Activated gamma-delta T cell treated with Interleukin-2 at 50 U/mL for 16 hours (primary cell): ENCODE results near the gene TAF1B.

Experiments used
- DNase-seq: peaks from one replicate; pipeline ENCODE4 v3.0.0-alpha.2; 2020

TAF1B gene

DNA sequence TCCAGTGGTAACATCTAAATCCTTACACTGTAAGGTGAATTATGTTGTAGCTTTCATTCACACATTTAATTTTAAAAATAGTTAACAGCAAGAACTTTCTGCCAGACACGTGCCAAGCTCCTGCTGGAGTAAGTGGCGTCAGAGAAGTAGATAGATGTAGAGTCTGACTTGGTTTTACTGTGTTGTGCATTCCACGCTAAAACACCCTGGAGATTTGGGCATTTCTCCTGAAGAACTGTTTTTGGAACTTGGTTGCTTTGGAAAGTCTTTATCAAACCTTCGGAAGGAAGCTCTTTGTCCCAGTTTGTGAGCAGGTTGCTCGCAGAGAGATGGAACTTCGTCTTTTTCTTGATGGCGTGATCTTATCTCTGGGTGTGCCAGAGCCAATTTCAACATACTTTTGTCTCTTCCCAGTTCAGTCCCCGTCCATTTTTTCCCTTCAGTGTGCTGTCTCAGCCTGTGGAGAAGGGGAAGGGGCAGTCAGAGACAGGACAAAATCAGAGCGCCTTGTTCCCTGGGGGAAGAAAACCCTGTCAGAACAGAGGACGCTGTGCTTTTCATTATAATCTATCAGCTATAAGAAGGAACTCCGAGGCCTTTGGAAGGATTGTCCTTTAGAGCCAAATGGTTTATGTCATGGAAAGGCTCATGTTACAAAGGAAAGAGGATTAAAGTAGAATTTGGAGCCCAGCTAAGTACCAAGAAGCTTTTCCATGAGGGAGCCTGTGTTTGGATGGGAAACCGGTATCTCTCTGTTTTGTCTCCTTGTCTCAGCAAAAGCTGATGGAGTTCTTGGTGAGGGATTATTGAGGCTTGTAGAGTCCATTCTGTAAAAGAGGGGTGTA is 127.1 kb downstream of the TAF1B start:
- DNase-seq: no peak

DNA sequence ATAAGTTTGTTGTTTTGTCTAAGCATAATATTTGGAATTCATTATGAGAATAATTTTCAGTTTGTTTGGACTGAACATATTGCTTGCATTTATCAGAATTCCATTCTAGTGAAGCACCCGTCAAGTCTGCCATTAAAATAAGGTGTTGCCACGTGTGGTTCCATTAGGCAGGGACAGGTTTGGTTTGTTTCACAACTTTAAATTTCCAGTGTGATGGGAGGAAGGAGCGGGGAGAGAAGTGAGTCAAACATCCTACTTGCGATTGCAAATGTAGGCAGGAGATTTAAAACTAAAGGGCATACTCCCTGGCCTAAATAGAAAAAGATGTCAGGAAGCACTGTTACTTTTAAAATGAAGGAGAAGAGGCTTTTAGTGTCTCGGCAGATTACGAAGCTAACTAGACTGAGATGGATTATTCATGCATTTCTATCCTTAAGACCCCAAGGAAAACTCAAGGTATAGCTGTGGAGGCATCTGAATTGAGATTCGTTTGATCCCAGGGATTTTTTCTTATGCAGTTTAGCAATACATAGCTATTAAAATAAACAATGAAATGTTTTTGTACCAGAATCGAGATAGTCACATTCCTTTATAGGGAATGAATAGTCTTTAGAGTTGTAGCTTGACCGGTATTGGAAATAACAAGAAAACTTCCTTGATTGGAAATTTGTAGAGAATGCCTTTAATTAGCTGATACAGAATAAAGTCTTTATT is 128.0 kb downstream of the TAF1B start:
- DNase-seq: no peak

DNA sequence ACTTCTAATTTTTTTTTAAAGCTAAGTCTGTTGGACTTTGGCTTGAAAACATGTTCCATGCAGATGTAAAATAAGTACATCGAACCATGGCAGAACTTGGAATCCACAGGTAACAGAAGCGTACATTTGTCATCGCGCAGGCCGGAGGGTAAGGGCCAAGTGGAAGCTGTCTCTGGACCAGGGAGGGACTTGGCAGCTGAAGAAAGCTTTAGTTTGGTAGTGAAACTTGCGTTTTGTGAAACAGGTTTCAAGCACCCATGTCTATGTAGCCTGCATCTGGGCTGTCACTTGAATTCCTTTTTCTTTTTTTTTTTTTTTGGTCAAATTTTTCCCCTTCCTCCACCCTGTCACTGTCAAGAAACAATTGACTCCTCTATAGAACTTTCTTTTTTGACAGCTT is 128.6 kb downstream of the TAF1B start:
- DNase-seq: no peak

DNA sequence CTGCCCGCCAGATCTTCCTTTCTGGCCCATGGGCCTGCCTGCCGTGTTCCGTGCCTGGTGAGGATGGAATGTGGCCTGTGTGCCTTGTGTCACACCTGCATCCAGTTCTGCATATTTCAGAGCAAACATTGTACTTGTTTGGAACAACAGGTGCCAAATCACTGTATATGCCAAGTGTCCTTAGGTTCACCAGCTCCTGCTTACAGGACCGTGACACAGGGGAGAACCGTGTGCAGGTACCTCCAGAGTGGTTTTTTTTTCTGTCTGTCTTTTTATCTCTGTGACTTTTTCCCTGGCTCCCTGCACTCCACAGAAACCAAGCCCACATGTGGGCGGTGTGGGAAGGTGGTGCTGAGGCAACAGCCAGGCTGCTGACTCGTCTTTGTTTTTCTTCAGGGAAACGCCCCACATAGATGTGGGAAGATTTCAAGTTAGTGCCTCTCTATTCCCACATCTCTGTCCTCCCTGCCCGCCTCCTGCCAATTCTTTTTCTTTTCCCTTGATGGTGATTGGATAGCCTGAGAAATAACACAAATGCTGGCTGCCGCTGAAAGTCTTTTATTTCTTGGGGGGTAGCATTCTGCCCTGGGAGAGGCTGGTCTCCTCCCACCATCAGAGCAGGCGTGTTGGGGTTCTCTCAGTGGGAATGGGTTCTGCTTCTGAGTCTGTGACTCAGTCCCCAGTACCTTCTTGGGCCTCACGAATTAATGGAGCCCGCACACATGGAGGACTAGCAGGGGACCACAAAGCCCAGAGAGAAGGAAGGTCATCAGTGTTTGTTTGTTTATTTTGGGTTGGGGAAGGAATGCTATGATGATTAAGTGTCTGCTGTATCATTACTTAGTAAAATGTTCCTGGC is 129.6 kb downstream of the TAF1B start:
- no peak for DNase-seq

DNA sequence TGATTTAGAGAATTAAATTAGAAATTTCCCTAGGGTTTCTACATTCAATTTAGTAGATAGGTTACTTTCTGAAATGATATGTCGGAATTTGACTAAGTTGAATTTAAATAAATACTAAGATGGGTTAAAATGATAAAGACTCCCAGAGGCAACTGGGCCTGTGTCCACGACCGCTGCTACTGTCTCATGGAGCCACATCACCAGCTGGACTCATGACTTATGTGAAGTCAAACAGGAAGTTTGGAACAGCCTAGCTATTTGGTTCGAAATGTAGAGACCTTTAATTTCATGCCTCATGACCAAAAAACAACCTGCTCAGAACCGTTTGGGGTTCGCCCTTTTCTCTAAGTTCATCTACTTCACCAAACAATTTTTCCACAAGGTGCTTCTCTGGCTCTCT is 130.4 kb downstream of the TAF1B start:
- DNase-seq: no peak

DNA sequence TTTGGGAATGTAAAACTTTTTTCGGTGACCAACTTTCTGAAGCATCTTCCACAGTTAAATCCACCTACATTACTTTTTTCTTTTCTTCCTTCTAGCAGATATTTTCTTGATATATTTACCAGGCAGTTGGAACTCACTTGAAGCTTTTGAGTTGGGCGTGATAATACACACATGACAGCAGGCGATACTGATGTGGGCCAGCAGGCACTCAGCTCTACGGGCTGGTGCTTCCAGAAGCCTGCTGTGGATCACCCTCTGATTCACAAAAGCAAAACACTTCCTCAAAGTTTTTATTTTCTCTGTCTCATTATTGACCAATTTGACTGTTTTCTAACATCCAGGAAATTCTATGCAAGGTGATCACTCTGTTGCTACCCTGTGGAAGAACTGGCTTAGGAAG is 131.1 kb downstream of the TAF1B start:
- DNase-seq: no peak

DNA sequence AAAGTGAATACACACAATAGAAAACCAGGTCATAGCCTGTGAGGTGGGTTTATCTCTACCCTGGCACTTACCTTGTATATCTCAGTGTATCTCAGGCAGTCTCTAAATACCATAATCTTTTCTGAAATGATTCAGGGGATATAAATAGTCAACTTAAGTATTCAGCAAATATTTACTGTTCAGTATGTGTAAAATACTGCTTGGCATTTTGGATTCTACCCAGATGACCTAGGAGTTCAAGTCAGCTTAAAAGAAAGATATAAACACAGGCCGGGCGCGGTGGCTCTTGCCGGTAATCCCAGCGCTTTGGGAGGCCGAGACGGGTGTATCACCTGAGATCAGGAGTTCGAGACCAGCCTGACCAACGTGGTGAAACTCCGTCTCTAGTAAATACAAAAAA is 132.1 kb downstream of the TAF1B start:
- DNase-seq: no peak

DNA sequence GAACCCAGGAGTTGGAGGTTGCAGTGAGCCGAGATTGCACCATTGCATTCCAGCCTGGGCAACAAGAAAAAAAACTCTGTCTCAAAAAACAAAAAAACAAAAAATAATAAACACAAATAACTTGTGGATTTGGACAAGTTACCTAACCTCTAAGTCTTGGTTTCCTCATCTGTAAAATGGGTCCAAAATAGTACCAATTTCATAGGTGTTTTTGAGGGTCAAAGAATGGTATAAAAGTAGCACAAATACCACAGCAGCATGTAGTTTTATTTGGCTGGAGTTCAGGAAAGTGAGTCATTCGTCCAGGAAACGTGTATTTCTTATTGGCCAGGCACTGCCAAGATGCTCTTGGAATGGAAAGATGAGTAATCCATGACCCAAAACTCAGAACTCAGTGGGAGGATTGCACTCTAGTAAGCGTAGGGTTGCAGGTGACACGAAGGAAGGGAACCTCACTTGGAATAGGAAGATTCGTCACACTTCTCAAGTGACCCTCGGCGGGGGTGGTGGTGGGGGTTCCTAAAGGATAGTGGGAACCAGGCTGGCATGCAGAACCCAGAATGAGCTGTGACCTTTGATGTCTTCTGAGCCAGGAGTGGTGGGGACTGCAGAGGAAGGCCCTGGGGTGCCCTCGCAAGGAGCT is 132.7 kb downstream of the TAF1B start:
- no peak for DNase-seq

DNA sequence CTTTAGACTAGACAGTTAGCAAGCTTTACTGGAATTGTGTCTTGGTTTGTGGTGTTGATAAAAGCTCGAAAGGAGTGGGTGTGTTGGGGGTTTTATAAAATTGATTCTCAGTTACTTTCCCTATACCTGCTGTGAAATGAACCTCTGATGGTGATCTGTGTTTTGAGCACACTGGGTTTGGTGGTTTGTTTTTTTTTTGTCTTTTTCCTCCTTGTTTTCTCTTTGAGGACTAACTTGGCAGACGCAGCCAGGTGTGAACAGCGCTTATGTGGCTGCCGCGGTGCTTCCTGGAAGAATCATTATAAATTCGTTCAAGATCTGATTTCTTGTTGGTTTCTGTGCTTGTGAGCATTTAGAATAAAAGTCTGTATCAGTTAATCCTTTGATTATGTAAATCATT is 136.7 kb downstream of the TAF1B start:
- DNase-seq: no peak

DNA sequence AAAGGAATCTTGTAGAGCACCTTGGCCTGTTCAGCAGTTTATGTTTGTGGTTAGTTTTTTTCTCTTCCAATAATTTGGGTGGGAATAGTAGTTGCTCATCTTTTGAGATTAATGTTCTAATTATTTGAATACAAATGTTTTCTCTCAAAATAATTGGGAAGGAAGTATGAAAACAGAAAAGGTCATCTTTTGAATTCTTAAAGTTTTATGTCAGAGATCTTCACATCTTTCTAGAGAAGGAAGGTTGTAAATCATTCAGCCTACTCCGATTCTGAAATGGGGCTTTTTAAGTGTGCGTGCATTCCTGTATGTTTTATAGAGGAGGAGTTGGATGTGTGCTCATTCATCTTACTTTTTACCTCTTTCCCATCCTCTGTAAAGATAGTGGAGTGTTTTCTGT is 137.2 kb downstream of the TAF1B start:
- no peak for DNase-seq

DNA sequence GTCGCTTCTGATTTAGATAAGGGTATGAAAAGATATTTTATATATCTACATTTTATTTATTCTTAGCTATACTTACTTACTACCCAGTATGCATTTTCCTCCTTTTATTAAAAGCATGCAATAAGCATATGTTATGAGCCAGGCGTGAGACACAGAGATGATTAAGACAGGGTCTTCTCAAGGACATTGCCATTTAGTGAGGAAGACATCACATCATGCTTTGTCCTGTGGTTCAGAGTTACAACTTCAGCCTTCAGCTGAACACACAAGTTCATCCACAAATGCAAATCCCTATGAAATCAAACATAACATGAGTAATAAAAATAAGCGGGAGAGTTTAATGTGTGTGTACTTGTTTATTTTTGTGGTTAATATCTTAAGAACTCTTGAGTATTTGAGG is 138.4 kb downstream of the TAF1B start:
- no peak for DNase-seq

DNA sequence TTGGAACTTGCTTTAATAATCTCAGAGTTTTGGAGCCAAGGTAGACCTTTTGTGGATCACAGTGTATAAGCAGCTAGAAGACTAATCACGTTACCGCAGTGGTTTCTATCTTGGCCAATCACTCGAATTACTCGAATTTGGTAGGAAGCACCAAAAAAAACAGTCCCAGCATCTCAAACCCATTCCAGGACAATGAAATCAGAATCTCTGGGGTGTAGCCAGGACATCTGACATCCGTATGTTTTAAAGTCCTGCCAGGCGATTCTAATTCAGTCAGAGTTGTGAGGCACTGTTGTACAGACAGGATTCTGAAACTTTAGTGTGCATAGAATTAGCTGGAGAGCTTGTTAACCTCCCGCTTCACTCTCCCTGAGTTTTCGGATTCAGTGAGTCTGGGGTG is 139.0 kb downstream of the TAF1B start:
- DNase-seq: no peak

DNA sequence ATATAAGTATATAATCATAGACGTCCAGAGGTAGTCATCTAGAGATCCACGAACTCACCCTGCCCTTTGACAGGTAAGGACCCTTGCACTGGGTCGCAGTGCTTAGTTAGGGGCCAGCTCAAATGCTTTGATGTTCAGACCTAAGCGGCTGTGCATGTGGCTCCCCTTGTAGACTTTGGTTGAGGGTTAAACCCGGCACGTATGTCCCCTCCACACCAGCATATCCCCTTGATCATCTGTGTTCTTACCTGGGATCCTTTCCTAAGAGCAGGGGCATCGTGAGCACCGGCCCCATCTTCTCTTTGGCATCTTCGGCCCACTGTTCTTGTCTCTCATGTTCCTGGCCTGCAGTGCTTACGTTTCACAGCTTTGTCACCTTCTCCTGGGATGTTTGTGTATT is 139.6 kb downstream of the TAF1B start:
- DNase-seq: no peak

DNA sequence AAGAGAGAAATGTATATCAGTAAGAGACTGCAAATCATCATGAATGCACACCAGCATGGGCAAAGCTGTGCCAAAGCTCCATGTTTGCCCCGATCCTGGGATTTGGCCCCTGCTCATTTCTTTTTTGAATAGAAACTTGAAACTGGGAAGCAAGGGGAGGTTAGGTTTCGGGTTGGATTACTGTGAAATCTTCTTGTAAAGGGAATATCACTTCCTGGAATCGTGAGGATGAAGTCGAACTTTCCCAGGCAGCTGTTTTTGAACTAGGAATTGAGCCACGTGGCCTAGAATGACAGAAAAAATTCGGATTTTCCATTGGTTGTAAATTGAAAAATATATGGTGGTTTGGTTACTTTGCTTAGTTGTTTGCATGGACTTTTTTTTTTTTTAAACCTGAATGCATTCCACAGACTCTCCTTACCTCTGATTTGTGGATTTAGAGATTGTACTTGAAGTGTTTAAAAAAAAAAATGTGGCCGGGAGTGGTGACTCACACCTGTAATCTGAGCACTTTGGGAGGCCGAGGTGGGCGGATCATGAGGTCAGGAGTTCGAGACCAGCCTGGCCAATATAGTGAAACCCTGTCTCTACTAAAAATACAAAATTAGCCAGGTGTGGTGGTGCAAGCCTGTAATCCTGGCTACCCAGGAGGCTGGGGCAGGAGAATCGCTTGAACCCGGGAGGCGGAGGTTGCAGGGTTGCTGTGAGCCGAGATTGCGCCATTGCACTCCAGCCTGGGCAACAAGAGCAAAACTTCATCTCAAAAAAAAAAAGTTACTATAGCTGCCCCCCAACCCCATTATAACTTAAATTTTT is 140.3 kb downstream of the TAF1B start:
- no peak for DNase-seq
